Measurements from ENCODE around the gene SPEF2. TPM values are rescaled to one million over a fixed set of nuclear protein-coding genes. Genes with fewer than 3 reads are reported as not detected.

Gene SPEF2
- total and polyA plus RNA-seq, 9 of the 15 experiments (the other 6 are each of a cell fraction or from before 2014, with no cell fraction given), result 0.11 to 0.62 (median 0.20) TPM; not detected in 2

GRCh38 chr5:35811108-35811741 is 193.6 kb downstream of the SPEF2 start:
- Histone ChIP-seq H3K79me2 (ENCODE audit: control insufficient read depth, insufficient read depth, low read length) (no peaks in the 10 kb centered on the region), H3K4me2 (ENCODE audit: insufficient read depth, low read length) (no peak overlapping the region), H3K4me3 (no peak overlapping the region), H3K9me1 (ENCODE audit: control insufficient read depth, insufficient read depth, low read length) (no peaks in the 10 kb centered on the region), H2AFZ (ENCODE audit: low read depth, low read length) (no peak overlapping the region), H3K9ac (ENCODE audit: insufficient read depth in 1 of 2, low read depth in 2 of 2, low read length in 2 of 2) (no peak overlapping the region), H3K36me3 (ENCODE audit: control insufficient read depth, insufficient read depth, low read length) (no peaks in the 10 kb centered on the region), H3K9me3 (replicated peaks; ENCODE audit: control insufficient read depth, insufficient read depth, low read depth, low read length) (no peaks in the 10 kb centered on the region), H3K27me3 (ENCODE audit: control insufficient read depth in 2 of 2, insufficient read depth in 2 of 2, low read length in 2 of 2) (no peaks in the 10 kb centered on the region), H3K27ac (ENCODE audit: extremely low read depth, low read depth, low read length) (no peak overlapping the region), H4K20me1 (replicated peaks; ENCODE audit: control insufficient read depth, insufficient read depth, low read length) (no peaks in the 10 kb centered on the region), H3K4me1 (replicated peaks in 1 of 2; ENCODE audit: control insufficient read depth in 2 of 2, insufficient read depth in 2 of 2, low read length in 2 of 2) (no peaks in the 10 kb centered on the region)
- WGBS (ENCODE audit: insufficient coverage, low coverage, missing lambda C conversion rate), result 2% methylated on average over 3 of the region's 3 CpGs
- no peak for DNase-seq (ENCODE audit: extremely low read depth in 1 of 4, low spot score in 3 of 4)
- no peak for ATAC-seq
- no TSS peak for BruUV-seq (replicated peaks)
- in situ Hi-C loops (cut with MboI) (no loop called here), intact Hi-C loops (cut with micrococcal nuclease) (no loop called here)
- ChIA-PET CTCF (ENCODE audit: low intra/inter-chr PET ratio) (no interaction called here), POLR2A (no interaction called here)
- FAIRE-seq, result no peak
- TF ChIP-seq ARHGAP35 (IDR thresholded peaks at IDR 0.05; ENCODE audit: partially characterized antibody) (no peak), NFIC (IDR thresholded peaks at IDR 0.05) (no peak), MYBL2 (IDR thresholded peaks at IDR 0.05; ENCODE audit: low read depth) (no peak), MYBL2 (CRISPR knock-in tag; IDR thresholded peaks at IDR 0.05; ENCODE audit: borderline replicate concordance) (no peak), CBFB (CRISPR knock-in tag; IDR thresholded peaks at IDR 0.05) (no peak), FOXO4 (CRISPR knock-in tag; IDR thresholded peaks at IDR 0.05) (no peak), SMAD1 (IDR thresholded peaks at IDR 0.05; ENCODE audit: low read depth, low read length, partially characterized antibody) (no peak), ZNF75A (CRISPR knock-in tag; IDR thresholded peaks at IDR 0.05) (no peak), IRF2 (CRISPR knock-in tag; IDR thresholded peaks at IDR 0.05) (no peak)
- TF ChIP-seq, protein P1, sequence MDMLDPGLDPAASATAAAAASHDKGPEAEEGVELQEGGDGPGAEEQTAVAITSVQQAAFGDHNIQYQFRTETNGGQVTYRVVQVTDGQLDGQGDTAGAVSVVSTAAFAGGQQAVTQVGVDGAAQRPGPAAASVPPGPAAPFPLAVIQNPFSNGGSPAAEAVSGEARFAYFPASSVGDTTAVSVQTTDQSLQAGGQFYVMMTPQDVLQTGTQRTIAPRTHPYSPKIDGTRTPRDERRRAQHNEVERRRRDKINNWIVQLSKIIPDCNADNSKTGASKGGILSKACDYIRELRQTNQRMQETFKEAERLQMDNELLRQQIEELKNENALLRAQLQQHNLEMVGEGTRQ (CRISPR knock-in tag; IDR thresholded peaks at IDR 0.05), result no peak
